K562 (cell line): Measurements from ENCODE around the gene ZNF236. TPM values are rescaled to one million over a fixed set of nuclear protein-coding genes. Genes with fewer than 3 reads are reported as not detected.

Source experiments
- ESRRA ChIP-seq: fragments of 450-650 bp; IDR thresholded peaks from 2 replicates; pipeline ENCODE4 v1.6.1; 2014; ENCODE audit warnings: low read depth, mild to moderate bottlenecking, moderate library complexity, borderline replicate concordance
- KLF1 ChIP-seq: fragments of 450-650 bp; IDR thresholded peaks from 2 replicates; pipeline ENCODE4 v1.6.1; 2016; ENCODE audit warnings: missing genetic modification characterization, missing compliant biosample characterization
- NRF1 ChIP-seq, 2 experiments: fragments of 450-650 bp; IDR thresholded peaks in 1 of 2; conservative IDR thresholded peaks in 1 of 2; 2 replicates each; pipeline ENCODE4 v1.6.1; 2014; ENCODE audit warnings: mild to moderate bottlenecking in 2 of 2
- POLR2A ChIP-seq: fragments of 450-650 bp; conservative IDR thresholded peaks from 2 replicates; pipeline ENCODE4 v1.6.1; 2016
- RAD21 ChIP-seq, 2 experiments: fragments of 250-450 bp in 1 of 2; fragments of 450-650 bp in 1 of 2; sonication (Bioruptor Pico) in 1 of 2; formaldehyde crosslinking in 1 of 2; IDR thresholded peaks in 1 of 2; conservative IDR thresholded peaks in 1 of 2; 2 replicates each; pipeline versions ENCODE4 v1.4.0 to v1.8.0; 2020 to 2022; ENCODE audit warnings: mild to moderate bottlenecking in 2 of 2, moderate library complexity in 1 of 2
- RBFOX2 ChIP-seq: fragments of 200-400 bp; formaldehyde crosslinking; IDR thresholded peaks from 2 replicates; pipeline ENCODE4 v1.6.1; 2017; ENCODE audit warnings: low read depth, mild to moderate bottlenecking, low read length, moderate library complexity
- SAFB ChIP-seq: fragments of 200-400 bp; formaldehyde crosslinking; IDR thresholded peaks from 2 replicates; pipeline ENCODE4 v1.6.1; 2017; ENCODE audit warnings: low read depth, low read length, borderline replicate concordance
- SMARCE1 ChIP-seq: fragments of 450-650 bp; IDR thresholded peaks from 2 replicates; pipeline ENCODE4 v1.7.1; 2016; ENCODE audit warnings: mild to moderate bottlenecking
- ZEB2 ChIP-seq: fragments of 450-650 bp; IDR thresholded peaks from 2 replicates; pipeline ENCODE4 v1.6.1; 2016
- ZFX ChIP-seq: sonication (generic); formaldehyde crosslinking; IDR thresholded peaks from 2 replicates; pipeline ENCODE4 v1.8.0; 2022; ENCODE audit warnings: mild to moderate bottlenecking, missing genetic modification reagents, moderate library complexity
- ZKSCAN8 ChIP-seq: fragments of 200-800 bp; sonication (Bioruptor generic); IDR thresholded peaks from 2 replicates; pipeline ENCODE4 v1.6.1; 2016; ENCODE audit warnings: missing genetic modification characterization, missing compliant biosample characterization
- polyA plus RNA-seq, 8 experiments: library from polyadenylated mRNA; depleted of rRNA in 4 of 8; stranded (reverse) in 5 of 8; unstranded in 3 of 8; fragments of >200 nt; fragmentation: Nextera tagmentation in 2 of 8; fragmentation: Illumina TruSeq in 1 of 8; extraction: Ambion mirVana in 2 of 8; extraction: Trizol in 1 of 8; gene quantifications; 2 replicates each; pipeline versions ENCODE4 v1.2.1 to v1.2.3, GENCODE V29; 2011 to 2014; ENCODE audit warnings: inconsistent platforms in 1 of 8, missing spikeins in 1 of 8
- total RNA-seq, 7 experiments: library from RNA; depleted of rRNA in 6 of 7; stranded (reverse); fragments of >200 nt in 6 of 7; fragmentation: Illumina TruSeq in 2 of 7; extraction: Trizol in 2 of 7; gene quantifications; 2 replicates each; pipeline versions ENCODE4 v1.2.1 to v1.2.3, GENCODE V29; 2011 to 2021; ENCODE audit warnings: low replicate concordance in 1 of 7
- TF ChIP-seq, protein P1 (sequence below), 2 experiments: fragments of 450-650 bp in 1 of 2; sonication (generic) in 1 of 2; formaldehyde crosslinking in 1 of 2; IDR thresholded peaks; 2 replicates each; pipeline versions ENCODE4 v1.7.1 to v1.9.0; 2016 to 2022; ENCODE audit warnings: inconsistent platforms in 1 of 2, mild to moderate bottlenecking in 1 of 2, missing genetic modification reagents in 1 of 2
- TF ChIP-seq, protein P2 (sequence below): fragments of 250-450 bp; sonication (Bioruptor Pico); IDR thresholded peaks from 2 replicates; pipeline ENCODE4 v1.4.0; 2020; ENCODE audit warnings: mild to moderate bottlenecking
- TF ChIP-seq, protein P3 (sequence below): fragments of 150-350 bp; IDR thresholded peaks from 2 replicates; pipeline ENCODE4 v1.6.1; 2014; ENCODE audit warnings: low read depth, mild to moderate bottlenecking, low read length, borderline replicate concordance

Gene ZNF236
- total and polyA plus RNA-seq, 9 of the 15 experiments (the other 6 are each of a cell fraction or from before 2014, with no cell fraction given): 0.35 to 8.7 (median 3.4) TPM

DNA sequence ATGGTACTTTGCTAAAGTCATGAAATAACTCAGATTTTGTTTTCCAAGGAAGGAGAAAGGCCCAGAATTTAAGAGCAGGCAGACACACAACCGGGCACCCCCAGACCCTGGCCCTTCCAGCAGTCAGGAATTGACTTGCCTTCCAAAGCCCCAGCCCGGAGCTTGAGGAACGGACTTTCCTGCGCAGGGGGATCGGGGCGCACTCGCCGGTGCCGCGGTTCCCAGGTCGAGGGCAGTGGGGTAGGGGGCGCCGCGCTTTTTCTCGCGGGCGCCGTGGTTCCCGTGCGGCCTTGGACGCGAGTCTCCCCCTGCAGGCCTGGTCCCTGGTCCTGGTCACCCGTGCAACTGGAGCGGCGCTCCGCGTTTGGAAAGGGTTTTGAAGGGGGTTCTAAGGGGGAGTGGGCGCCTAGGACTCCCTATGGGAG lies 1.2 kb downstream of the ZNF236 start (continued):
- TF ChIP-seq, protein P1, sequence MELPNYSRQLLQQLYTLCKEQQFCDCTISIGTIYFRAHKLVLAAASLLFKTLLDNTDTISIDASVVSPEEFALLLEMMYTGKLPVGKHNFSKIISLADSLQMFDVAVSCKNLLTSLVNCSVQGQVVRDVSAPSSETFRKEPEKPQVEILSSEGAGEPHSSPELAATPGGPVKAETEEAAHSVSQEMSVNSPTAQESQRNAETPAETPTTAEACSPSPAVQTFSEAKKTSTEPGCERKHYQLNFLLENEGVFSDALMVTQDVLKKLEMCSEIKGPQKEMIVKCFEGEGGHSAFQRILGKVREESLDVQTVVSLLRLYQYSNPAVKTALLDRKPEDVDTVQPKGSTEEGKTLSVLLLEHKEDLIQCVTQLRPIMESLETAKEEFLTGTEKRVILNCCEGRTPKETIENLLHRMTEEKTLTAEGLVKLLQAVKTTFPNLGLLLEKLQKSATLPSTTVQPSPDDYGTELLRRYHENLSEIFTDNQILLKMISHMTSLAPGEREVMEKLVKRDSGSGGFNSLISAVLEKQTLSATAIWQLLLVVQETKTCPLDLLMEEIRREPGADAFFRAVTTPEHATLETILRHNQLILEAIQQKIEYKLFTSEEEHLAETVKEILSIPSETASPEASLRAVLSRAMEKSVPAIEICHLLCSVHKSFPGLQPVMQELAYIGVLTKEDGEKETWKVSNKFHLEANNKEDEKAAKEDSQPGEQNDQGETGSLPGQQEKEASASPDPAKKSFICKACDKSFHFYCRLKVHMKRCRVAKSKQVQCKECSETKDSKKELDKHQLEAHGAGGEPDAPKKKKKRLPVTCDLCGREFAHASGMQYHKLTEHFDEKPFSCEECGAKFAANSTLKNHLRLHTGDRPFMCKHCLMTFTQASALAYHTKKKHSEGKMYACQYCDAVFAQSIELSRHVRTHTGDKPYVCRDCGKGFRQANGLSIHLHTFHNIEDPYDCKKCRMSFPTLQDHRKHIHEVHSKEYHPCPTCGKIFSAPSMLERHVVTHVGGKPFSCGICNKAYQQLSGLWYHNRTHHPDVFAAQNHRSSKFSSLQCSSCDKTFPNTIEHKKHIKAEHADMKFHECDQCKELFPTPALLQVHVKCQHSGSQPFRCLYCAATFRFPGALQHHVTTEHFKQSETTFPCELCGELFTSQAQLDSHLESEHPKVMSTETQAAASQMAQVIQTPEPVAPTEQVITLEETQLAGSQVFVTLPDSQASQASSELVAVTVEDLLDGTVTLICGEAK (IDR thresholded peaks at IDR 0.05): peak; percentile 48; the same call in 1 of the 2 replicates
- TF ChIP-seq, protein P1 (CRISPR knock-in tag; IDR thresholded peaks at IDR 0.05): no peak
- TF ChIP-seq SAFB: peak; percentile 85
- TF ChIP-seq ESRRA: 0 out of 2 replicates have a peak, but pooled peaks have one; percentile 11
- TF ChIP-seq POLR2A: peak; percentile 62
- TF ChIP-seq ZFX: peak; percentile 85
- TF ChIP-seq SMARCE1: no peak
- TF ChIP-seq NRF1 (conservative IDR thresholded peaks at IDR 0.05 in 1 of 2, IDR thresholded peaks at IDR 0.05 in 1 of 2): peak; percentile 77 to 82
- peak; percentile 98; the same call in 1 of the 2 replicates for TF ChIP-seq ZKSCAN8 (CRISPR knock-in tag)
- TF ChIP-seq RAD21 (CRISPR knock-in tag; conservative IDR thresholded peaks at IDR 0.05 in 1 of 2, IDR thresholded peaks at IDR 0.05 in 1 of 2): 0 out of 4 replicates have a peak, but pooled peaks of 1 of the 2 experiments have one; percentile 10
- TF ChIP-seq, protein P2, sequence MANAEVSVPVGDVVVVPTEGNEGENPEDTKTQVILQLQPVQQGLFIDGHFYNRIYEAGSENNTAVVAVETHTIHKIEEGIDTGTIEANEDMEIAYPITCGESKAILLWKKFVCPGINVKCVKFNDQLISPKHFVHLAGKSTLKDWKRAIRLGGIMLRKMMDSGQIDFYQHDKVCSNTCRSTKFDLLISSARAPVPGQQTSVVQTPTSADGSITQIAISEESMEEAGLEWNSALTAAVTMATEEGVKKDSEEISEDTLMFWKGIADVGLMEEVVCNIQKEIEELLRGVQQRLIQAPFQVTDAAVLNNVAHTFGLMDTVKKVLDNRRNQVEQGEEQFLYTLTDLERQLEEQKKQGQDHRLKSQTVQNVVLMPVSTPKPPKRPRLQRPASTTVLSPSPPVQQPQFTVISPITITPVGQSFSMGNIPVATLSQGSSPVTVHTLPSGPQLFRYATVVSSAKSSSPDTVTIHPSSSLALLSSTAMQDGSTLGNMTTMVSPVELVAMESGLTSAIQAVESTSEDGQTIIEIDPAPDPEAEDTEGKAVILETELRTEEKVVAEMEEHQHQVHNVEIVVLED (CRISPR knock-in tag): 0 out of 2 replicates have a peak, but pooled peaks have one; percentile 12
- peak; percentile 72 for TF ChIP-seq RBFOX2
- TF ChIP-seq KLF1: no peak
- TF ChIP-seq ZEB2: no peak
- TF ChIP-seq, protein P3, sequence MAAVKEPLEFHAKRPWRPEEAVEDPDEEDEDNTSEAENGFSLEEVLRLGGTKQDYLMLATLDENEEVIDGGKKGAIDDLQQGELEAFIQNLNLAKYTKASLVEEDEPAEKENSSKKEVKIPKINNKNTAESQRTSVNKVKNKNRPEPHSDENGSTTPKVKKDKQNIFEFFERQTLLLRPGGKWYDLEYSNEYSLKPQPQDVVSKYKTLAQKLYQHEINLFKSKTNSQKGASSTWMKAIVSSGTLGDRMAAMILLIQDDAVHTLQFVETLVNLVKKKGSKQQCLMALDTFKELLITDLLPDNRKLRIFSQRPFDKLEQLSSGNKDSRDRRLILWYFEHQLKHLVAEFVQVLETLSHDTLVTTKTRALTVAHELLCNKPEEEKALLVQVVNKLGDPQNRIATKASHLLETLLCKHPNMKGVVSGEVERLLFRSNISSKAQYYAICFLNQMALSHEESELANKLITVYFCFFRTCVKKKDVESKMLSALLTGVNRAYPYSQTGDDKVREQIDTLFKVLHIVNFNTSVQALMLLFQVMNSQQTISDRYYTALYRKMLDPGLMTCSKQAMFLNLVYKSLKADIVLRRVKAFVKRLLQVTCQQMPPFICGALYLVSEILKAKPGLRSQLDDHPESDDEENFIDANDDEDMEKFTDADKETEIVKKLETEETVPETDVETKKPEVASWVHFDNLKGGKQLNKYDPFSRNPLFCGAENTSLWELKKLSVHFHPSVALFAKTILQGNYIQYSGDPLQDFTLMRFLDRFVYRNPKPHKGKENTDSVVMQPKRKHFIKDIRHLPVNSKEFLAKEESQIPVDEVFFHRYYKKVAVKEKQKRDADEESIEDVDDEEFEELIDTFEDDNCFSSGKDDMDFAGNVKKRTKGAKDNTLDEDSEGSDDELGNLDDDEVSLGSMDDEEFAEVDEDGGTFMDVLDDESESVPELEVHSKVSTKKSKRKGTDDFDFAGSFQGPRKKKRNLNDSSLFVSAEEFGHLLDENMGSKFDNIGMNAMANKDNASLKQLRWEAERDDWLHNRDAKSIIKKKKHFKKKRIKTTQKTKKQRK: no peak
